Kidney (tissue), 14 donors: ENCODE data around the gene SMS. TPM values are rescaled to one million over a fixed set of nuclear protein-coding genes. Genes with fewer than 3 reads are reported as not detected.

Experiments
- DNase-seq, 5 donors: peaks; one replicate each; pipeline ENCODE4 v3.0.0-alpha.2; 2013 to 2020
- FAIRE-seq: peaks from 2 replicates; lab custom pipeline; 2012; peaks lifted over from hg19 to GRCh38; lab: Jason Lieb, UNC
- H3K27ac ChIP-seq, 2 donors: one replicate each; pipeline ENCODE4 v1.7.0; 2013; ENCODE audit warnings: low read depth in 2 of 2, low read length in 2 of 2, inconsistent platforms in 1 of 2
- H3K27me3 ChIP-seq: one replicate; pipeline ENCODE4 v1.7.1; 2013; ENCODE audit warnings: low read length, inconsistent platforms; ENCODE audit not compliant: control insufficient read depth, insufficient read depth
- H3K36me3 ChIP-seq, 3 donors: one replicate each; pipeline versions ENCODE4 v1.7.0 to v1.7.1; 2013; ENCODE audit warnings: low read length in 3 of 3, control low read depth in 1 of 3, inconsistent platforms in 1 of 3; ENCODE audit not compliant: insufficient read depth in 3 of 3, control insufficient read depth in 2 of 3
- H3K4me1 ChIP-seq, 3 donors: one replicate each; pipeline versions ENCODE4 v1.7.0 to v1.7.1; 2013; ENCODE audit warnings: low read length in 3 of 3, inconsistent platforms in 1 of 3, low read depth in 1 of 3; ENCODE audit not compliant: control insufficient read depth in 2 of 3, insufficient read depth in 2 of 3
- H3K4me3 ChIP-seq, 3 donors: one replicate each; pipeline versions ENCODE4 v1.7.0 to v1.8.1; 2013; ENCODE audit warnings: low read length in 3 of 3, control low read depth in 1 of 3, inconsistent platforms in 1 of 3
- H3K9ac ChIP-seq, 3 donors: one replicate each; pipeline versions ENCODE4 v1.7.0 to v1.7.1; 2013; ENCODE audit warnings: low read length in 3 of 3, control low read depth in 1 of 3, inconsistent platforms in 1 of 3
- H3K9me3 ChIP-seq, 3 donors: one replicate each; pipeline versions ENCODE4 v1.7.0 to v1.7.1; 2013; ENCODE audit warnings: low read length in 3 of 3, control low read depth in 1 of 3, inconsistent platforms in 1 of 3; ENCODE audit not compliant: control insufficient read depth in 2 of 3, insufficient read depth in 1 of 3
- CTCF ChIP-seq: IDR thresholded peaks from 3 replicates; pipeline ENCODE4 v1.5.1; 2012; ENCODE audit warnings: mild to moderate bottlenecking, moderate library complexity, borderline replicate concordance; ENCODE audit not compliant: insufficient read depth; ENCODE audit errors: extremely low read depth
- intact Hi-C: fragments of 100-400 bp; cut with DNase I; formaldehyde crosslinking; loops from one replicate; pipeline ENCODE4 v1.11.1; 2022
- polyA plus RNA-seq: library from polyadenylated mRNA; stranded (reverse); fragments of 350-450 nt; fragmentation: Illumina TruSeq; extraction: RNeasy Lipid Tissue Mini Kit (QIAGEN cat#74804); gene quantifications from one replicate; pipeline ENCODE4 v1.2.3, GENCODE V29; 2014; ENCODE audit warnings: low read depth, low replicate concordance; ENCODE audit not compliant: insufficient read depth
- total RNA-seq: library from RNA; stranded (reverse); fragmentation: NEBNext Ultra II Directional; extraction: Animal tissue kit (Norgen Biotek cat#: 25700); gene quantifications from one replicate; pipeline ENCODE4 v1.2.1, GENCODE V29; 2021
- donor health status: control.
- donor health status: control.
- donor health status: control.
- donor health status: control.
- donor health status: control.
- donor health status: DM: yes; HTN: yes; CAD: no.
- donor health status: Normal renal cell carcinoma (clear cell type).

SMS gene
- total and polyA plus RNA-seq, 2 donors from 2014 or later = 73.6 to 147 TPM

DNA sequence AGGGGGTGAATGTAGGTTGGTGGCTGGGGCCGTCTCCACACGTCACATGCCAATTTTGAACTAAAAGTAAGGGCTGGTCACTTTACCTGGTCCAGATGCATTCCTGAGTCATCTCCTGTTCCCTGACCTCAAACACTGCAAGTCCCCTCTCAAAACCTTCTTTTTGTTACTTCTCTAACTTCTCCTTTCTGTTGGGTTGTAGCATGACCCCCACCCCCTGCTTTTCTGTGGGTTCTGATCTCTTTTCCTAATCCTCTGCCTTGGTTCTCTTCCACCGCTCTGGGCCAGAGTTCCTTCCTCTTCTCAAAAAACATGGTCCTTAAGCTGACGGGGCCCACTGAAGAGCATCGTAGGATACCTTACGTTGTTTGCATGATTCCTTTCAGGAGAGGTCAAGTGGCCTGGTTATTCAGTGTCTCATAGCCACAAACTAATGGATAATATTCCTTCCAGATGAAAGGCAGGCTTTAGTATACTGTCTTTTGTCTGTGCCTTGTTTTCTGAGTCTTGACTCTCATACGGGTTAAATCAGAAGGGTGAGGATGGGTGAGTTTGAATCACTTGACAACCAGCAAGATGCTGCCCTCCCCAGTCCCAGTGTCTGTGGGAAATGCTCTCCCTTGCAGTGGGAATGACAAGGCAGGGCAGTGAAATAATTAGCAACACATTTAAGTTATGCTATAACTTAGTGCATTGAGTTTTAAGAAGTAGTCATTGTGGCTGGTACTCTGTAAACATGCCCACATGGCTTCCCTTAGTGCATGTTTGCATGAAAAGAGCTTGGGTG lies 15.1 kb downstream of the SMS start:
- intact Hi-C loops = no loop called here
- Histone ChIP-seq H3K36me3 (no peaks in the 10 kb centered on the region), H3K27me3 (no peaks in the 10 kb centered on the region), H3K27ac (no peak overlapping the region), H3K9ac (no peak overlapping the region), H3K9me3 (no peaks in the 10 kb centered on the region), H3K4me3 (no peak overlapping the region), H3K4me1 (peaks cover 3 to 4% (median 3%) of the 10 kb centered on the region in 3 donors)
- DNase-seq (no peak), FAIRE-seq (no peak)
- no peak for TF ChIP-seq CTCF

DNA sequence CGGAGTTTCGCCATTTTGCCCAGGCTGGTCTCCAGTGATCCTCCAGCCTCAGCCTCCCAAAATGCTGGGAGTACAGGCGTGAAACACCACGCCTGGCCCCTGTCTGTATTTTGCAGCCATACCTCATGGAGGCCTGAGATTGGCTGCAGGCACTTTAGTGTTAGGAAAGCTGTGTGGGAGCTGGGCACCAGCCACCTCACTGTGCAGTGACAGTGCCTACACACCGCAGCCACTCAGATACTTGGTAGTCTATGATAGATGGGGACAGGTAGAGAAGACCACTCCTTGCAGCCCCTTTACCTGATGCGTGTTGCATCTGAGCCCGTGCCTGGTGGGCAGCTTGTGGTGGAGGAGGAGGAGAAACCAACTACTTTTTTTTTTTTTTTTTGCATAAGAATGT lies 16.3 kb downstream of the SMS start:
- no peak for TF ChIP-seq CTCF
- H3K27me3 ChIP-seq = no peaks in the 10 kb centered on the region
- H3K4me3 ChIP-seq = no peak overlapping the region
- no peak overlapping the region for H3K27ac ChIP-seq
- H3K36me3 ChIP-seq = no peaks in the 10 kb centered on the region
- intact Hi-C loops = no loop called here
- H3K9ac ChIP-seq = no peak overlapping the region
- H3K4me1 ChIP-seq = peaks cover 3 to 6% (median 3%) of the 10 kb centered on the region in 3 donors
- FAIRE-seq (no peak), DNase-seq (no peak)
- no peaks in the 10 kb centered on the region for H3K9me3 ChIP-seq

DNA sequence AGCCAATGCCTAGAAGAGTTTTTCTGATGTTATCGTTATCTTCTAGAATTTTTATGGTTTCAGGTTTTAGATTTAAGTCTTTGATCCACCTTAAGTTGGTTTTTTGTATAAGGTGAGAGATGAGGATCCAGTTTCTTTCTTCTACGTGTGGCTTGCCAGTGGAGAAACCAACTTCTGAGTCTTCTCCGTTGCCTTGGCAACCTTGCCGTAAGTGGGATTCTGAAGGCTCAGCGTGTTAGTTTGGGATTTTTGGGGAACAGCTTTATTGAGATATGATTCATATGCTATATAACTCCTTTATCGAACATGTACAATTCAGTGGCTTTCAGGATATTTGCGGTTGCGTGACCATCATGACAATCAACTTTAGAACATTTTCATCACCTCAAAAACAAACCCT lies 17.7 kb downstream of the SMS start:
- Histone ChIP-seq H3K36me3 (no peaks in the 10 kb centered on the region), H3K4me3 (no peak overlapping the region), H3K4me1 (peaks cover 0 to 6% (median 3%) of the 10 kb centered on the region in 3 donors), H3K9me3 (no peaks in the 10 kb centered on the region), H3K9ac (no peak overlapping the region), H3K27ac (no peak overlapping the region), H3K27me3 (no peaks in the 10 kb centered on the region)
- TF ChIP-seq CTCF = no peak
- no peak for FAIRE-seq
- intact Hi-C loops = no loop called here
- DNase-seq = no peak

GRCh38 chrX:21958916-21959315 lies 18.4 kb downstream of the SMS start:
- Histone ChIP-seq H3K9me3 (no peaks in the 10 kb centered on the region), H3K36me3 (no peaks in the 10 kb centered on the region), H3K27ac (no peak overlapping the region), H3K4me3 (no peak overlapping the region), H3K9ac (no peak overlapping the region), H3K4me1 (peaks cover 0 to 6% (median 3%) of the 10 kb centered on the region in 3 donors), H3K27me3 (no peaks in the 10 kb centered on the region)
- FAIRE-seq (no peak), DNase-seq (no peak)
- intact Hi-C loops = no loop called here
- TF ChIP-seq CTCF = no peak
